GM23338 (cell line): Measurements from ENCODE around the gene C1QL4.
A peak's percentile ranks its signal among the peaks of the same experiment; 100 is the strongest.

Experiments
- EZH2 ChIP-seq: fragments of 200-600 bp; sonication (generic); IDR thresholded peaks from one replicate; pipeline ENCODE4 v1.8.0; 2017; ENCODE audit warnings: antibody characterized with exemption, mild to moderate bottlenecking, low read depth; ENCODE audit not compliant: unreplicated experiment
- POLR2AphosphoS5 ChIP-seq: IDR thresholded peaks from 2 replicates; pipeline ENCODE4 v1.6.1; 2016; ENCODE audit warnings: antibody characterized with exemption, low read depth

DNA sequence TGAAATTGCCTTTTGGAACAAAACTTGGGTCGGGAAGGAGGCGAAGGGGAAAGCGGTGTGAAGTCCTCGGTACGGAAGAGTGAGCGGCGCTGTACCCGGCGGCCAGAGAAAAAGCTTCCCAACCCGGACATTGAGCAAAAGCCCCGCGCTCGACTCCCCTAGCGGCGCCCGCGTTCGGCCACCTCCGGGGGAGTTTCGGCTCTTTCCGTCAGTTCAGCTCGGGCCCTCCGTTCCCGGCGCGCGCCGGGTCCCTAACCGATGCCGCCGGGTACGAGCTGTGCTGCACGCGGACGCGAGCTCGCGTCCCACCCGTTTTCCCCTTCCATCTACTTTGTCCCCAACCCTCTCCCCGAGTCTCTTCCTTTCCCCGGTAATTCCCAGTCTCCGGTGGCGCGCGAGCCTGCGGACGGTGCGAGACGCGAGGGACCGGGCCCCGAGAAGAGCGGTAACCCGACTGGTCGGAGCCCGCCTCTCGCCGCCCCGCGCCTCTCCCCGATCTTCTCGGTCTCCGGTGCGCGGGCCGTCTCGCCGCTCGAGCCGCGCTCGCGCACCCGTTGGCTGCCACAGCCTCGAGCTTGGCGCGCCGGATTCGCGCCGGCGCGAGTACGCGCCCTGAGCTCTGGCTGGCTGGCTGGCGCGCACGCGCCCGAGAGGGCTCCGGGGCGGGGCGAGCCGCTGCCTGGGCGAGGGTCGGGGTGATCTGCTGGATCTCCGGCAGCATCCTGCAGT lies 29.8 kb upstream of the C1QL4 start:
- TF ChIP-seq POLR2AphosphoS5: peak; percentile 86
- TF ChIP-seq EZH2: no peak
